IPS-15b (cell line): ENCODE measurements around the gene TEP1.
"Not testable (repeated sequence)": the region's sequence is repeated elsewhere in the genome, so short reads cannot be mapped to it uniquely, and the experiment has no call there.

ENCODE experiments used
- H3K27me3 ChIP-seq: one replicate; pipeline ENCODE4 v1.6.1; 2013; ENCODE audit warnings: low read length; ENCODE audit not compliant: control insufficient read depth, insufficient read depth
- H3K36me3 ChIP-seq: one replicate; pipeline ENCODE4 v1.6.1; 2013; ENCODE audit warnings: low read length; ENCODE audit not compliant: control insufficient read depth, insufficient read depth
- H3K4me1 ChIP-seq: one replicate; pipeline ENCODE4 v1.6.1; 2013; ENCODE audit warnings: mild to moderate bottlenecking, low read length; ENCODE audit not compliant: control insufficient read depth, insufficient read depth
- H3K4me3 ChIP-seq: one replicate; pipeline ENCODE4 v1.5.1; 2013; ENCODE audit warnings: low read depth, low read length
- H3K9ac ChIP-seq: one replicate; pipeline ENCODE4 v1.6.1; 2013; ENCODE audit warnings: low read depth, mild to moderate bottlenecking, low read length
- H3K9me3 ChIP-seq: one replicate; pipeline ENCODE4 v1.6.1; 2013; ENCODE audit warnings: mild to moderate bottlenecking, low read length; ENCODE audit not compliant: control insufficient read depth, insufficient read depth

TEP1 gene

DNA sequence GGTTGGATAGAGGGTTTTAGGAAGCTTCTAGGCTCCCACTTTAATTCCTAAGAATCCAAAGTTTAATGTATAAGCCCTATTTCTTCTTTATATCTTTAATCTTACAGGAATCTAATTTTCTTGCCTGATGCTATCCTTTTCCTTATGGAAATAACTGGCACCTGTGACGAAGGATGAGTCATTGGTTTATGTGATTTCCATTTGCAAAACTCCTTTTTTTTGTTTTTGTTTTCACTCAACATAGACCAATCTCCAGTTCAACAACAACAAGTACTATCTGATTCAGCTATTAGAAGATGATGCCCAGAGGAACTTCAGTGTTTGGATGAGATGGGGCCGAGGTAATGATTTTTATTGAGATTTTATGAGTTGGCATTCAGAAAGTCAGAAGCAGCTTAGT, 63.0 kb downstream of the TEP1 start:
- H3K9me3 ChIP-seq: no peaks in the 10 kb centered on the region
- H3K9ac ChIP-seq: no peak overlapping the region
- no peaks in the 10 kb centered on the region for H3K27me3 ChIP-seq
- H3K36me3 ChIP-seq: peaks cover 25% of the 10 kb centered on the region
- no peak overlapping the region for H3K4me3 ChIP-seq
- no peaks in the 10 kb centered on the region for H3K4me1 ChIP-seq

GRCh38 chr14:20347747-20348146, 65.6 kb downstream of the TEP1 start:
- no peaks in the 10 kb centered on the region for H3K9me3 ChIP-seq
- no peak overlapping the region for H3K9ac ChIP-seq
- H3K4me3 ChIP-seq: no peak overlapping the region
- H3K4me1 ChIP-seq: no peaks in the 10 kb centered on the region
- H3K27me3 ChIP-seq: no peaks in the 10 kb centered on the region
- peaks cover 20% of the 10 kb centered on the region for H3K36me3 ChIP-seq

- no peak overlapping the region for H3K4me3 ChIP-seq
- peaks cover 12% of the 10 kb centered on the region for H3K36me3 ChIP-seq
- H3K27me3 ChIP-seq: no peaks in the 10 kb centered on the region
- H3K9ac ChIP-seq: no peak overlapping the region
- no peaks in the 10 kb centered on the region for H3K9me3 ChIP-seq
- H3K4me1 ChIP-seq: no peaks in the 10 kb centered on the region
These were observed 66.6 kb downstream of the TEP1 start for GRCh38 chr14:20346713-20347112.

GRCh38 chr14:20345366-20345765, 67.9 kb downstream of the TEP1 start:
- no peak overlapping the region for H3K4me3 ChIP-seq
- H3K9me3 ChIP-seq: no peaks in the 10 kb centered on the region
- H3K9ac ChIP-seq: no peak overlapping the region
- H3K4me1 ChIP-seq: no peaks in the 10 kb centered on the region
- no peaks in the 10 kb centered on the region for H3K27me3 ChIP-seq
- peaks cover 6% of the 10 kb centered on the region for H3K36me3 ChIP-seq

GRCh38 chr14:20343862-20344220, 69.5 kb downstream of the TEP1 start:
- H3K36me3 ChIP-seq: peaks cover 6% of the 10 kb centered on the region
- H3K4me3 ChIP-seq: peak overlapping the region; percentile 45
- H3K4me1 ChIP-seq: no peaks in the 10 kb centered on the region
- no peaks in the 10 kb centered on the region for H3K9me3 ChIP-seq
- H3K27me3 ChIP-seq: no peaks in the 10 kb centered on the region
- peak overlapping the region; percentile 84 for H3K9ac ChIP-seq

DNA sequence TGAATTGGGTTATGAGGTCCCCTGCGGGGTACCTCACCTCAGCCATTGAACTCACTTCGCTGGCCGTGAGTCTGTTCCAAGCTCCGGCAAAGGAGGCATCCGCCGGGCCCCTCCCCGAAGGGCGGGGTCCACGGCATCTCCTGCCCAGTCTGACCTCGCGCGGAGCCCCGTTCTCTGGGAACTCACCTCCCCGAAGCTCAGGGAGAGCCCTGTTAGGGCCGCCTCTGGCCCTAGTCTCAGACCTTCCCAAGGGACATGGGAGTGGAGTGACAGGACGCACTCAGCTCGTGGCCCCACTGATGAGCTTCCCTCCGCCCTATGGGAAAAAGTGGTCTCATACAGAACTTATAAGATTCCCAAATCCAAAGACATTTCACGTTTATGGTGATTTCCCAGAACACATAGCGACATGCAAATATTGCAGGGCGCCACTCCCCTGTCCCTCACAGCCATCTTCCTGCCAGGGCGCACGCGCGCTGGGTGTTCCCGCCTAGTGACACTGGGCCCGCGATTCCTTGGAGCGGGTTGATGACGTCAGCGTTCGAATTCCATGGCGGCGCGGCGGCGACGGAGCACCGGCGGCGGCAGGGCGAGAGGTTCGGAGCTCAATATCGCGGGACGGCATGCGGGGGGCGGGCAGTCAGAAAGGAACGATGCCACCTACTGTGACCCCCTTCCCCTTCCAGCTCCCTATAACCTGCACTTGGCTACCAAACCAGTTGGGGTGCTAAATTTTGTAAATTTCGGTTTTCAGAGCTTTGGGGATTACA, 70.0 kb downstream of the TEP1 start, which contains the start of gene PARP2:
PARP2 (plus strand) TSS at position 544 of the 770 bp plus-strand sequence; CDS start at position 551, 7 bp downstream.
- Histone ChIP-seq H3K36me3 (peaks cover 6% of the 10 kb centered on the region), H3K27me3 (no peaks in the 10 kb centered on the region), H3K4me3 (peak within 1 kb of the TSS; percentile 82), H3K9ac (peak within 1 kb of the TSS; percentile 84), H3K9me3 (no peaks in the 10 kb centered on the region), H3K4me1 (no peaks in the 10 kb centered on the region)

GRCh38 chr14:20341646-20342045, 71.7 kb downstream of the TEP1 start:
- H3K27me3 ChIP-seq: no peaks in the 10 kb centered on the region
- H3K36me3 ChIP-seq: peaks cover 6% of the 10 kb centered on the region
- H3K9ac ChIP-seq: no peak overlapping the region
- peak overlapping the region; percentile 82 for H3K4me3 ChIP-seq
- H3K9me3 ChIP-seq: no peaks in the 10 kb centered on the region
- H3K4me1 ChIP-seq: no peaks in the 10 kb centered on the region

GRCh38 chr14:20341032-20341431, 72.3 kb downstream of the TEP1 start:
- not testable (repeated sequence) for H3K9me3 ChIP-seq

GRCh38 chr14:20334017-20334416, 79.3 kb downstream of the TEP1 start:
- no peaks in the 10 kb centered on the region for H3K27me3 ChIP-seq
- no peak overlapping the region for H3K9ac ChIP-seq
- no peak overlapping the region for H3K4me3 ChIP-seq

More at GRCh38 chr14:20341032-20341431, 72.3 kb downstream of the TEP1 start:
- H3K4me1 ChIP-seq, H3K4me3 ChIP-seq, H3K9ac ChIP-seq, H3K27me3 ChIP-seq, H3K36me3 ChIP-seq: not testable (repeated sequence)

DNA sequence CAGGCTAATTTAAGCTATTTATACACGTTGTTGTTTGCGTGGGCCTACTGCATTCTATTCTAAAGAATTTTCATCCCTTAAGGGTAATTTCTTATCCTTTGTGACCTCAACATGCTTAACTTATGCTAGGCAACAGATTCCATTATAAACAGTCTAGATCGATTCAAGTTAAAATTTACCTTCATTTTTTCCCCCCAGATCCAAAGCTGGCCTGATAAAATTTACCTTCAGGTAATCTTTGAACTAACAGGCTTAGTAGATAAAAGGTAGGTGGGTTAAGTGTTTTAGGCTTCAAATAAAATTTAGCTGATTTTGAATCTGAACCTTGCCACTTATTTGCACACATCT, 79.8 kb downstream of the TEP1 start:
- Histone ChIP-seq H3K9ac (no peak overlapping the region), H3K36me3 (no peaks in the 10 kb centered on the region), H3K4me3 (peak overlapping the region; percentile 86), H3K9me3 (no peaks in the 10 kb centered on the region), H3K4me1 (peaks cover 5% of the 10 kb centered on the region), H3K27me3 (no peaks in the 10 kb centered on the region)

More at GRCh38 chr14:20334017-20334416, 79.3 kb downstream of the TEP1 start:
- Histone ChIP-seq H3K9me3 (no peaks in the 10 kb centered on the region), H3K36me3 (no peaks in the 10 kb centered on the region), H3K4me1 (peaks cover 5% of the 10 kb centered on the region)

GRCh38 chr14:20332788-20333493, 80.4 kb downstream of the TEP1 start, which contains the start of gene CCNB1IP1:
Gene CCNB1IP1 (minus strand): TSS chr14:20333279. CDS start chr14:20316523, 16,756 bp downstream.
- Histone ChIP-seq H3K4me1 (peaks cover 5% of the 10 kb centered on the region), H3K9me3 (no peaks in the 10 kb centered on the region), H3K36me3 (peaks cover 4% of the 10 kb centered on the region), H3K4me3 (peak within 1 kb of the TSS; percentile 86), H3K9ac (peak within 1 kb of the TSS; percentile 94), H3K27me3 (no peaks in the 10 kb centered on the region)

DNA sequence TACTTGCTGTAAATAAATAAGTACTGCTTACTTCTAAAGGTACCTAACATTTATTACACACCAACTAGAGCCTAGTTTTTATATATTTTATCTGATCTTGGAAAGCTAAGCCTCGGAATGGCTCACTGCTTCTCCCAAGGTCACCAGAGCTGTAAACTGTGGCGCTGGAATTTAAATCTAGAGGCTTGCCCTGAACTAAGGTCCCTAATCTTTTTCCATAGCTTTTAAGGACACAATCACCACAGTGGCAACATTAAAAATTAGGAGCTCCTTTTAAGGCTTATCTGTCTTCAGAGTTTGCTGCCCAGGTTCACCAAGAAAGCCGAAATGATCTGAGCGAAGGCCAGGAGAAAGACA, 80.9 kb downstream of the TEP1 start:
- Histone ChIP-seq H3K4me1 (peaks cover 5% of the 10 kb centered on the region), H3K9ac (peak overlapping the region; percentile 94), H3K36me3 (peaks cover 4% of the 10 kb centered on the region), H3K4me3 (peak overlapping the region; percentile 86), H3K9me3 (no peaks in the 10 kb centered on the region), H3K27me3 (no peaks in the 10 kb centered on the region)
